ENCODE results near the gene KLC1. TPM values are rescaled to one million over a fixed set of nuclear protein-coding genes. Genes with fewer than 3 reads are reported as not detected.
A peak's percentile ranks its signal among the peaks of the same experiment; 100 is the strongest.

KLC1 gene
- total RNA-seq, 1 experiment from 2014 or later = 306 TPM

DNA sequence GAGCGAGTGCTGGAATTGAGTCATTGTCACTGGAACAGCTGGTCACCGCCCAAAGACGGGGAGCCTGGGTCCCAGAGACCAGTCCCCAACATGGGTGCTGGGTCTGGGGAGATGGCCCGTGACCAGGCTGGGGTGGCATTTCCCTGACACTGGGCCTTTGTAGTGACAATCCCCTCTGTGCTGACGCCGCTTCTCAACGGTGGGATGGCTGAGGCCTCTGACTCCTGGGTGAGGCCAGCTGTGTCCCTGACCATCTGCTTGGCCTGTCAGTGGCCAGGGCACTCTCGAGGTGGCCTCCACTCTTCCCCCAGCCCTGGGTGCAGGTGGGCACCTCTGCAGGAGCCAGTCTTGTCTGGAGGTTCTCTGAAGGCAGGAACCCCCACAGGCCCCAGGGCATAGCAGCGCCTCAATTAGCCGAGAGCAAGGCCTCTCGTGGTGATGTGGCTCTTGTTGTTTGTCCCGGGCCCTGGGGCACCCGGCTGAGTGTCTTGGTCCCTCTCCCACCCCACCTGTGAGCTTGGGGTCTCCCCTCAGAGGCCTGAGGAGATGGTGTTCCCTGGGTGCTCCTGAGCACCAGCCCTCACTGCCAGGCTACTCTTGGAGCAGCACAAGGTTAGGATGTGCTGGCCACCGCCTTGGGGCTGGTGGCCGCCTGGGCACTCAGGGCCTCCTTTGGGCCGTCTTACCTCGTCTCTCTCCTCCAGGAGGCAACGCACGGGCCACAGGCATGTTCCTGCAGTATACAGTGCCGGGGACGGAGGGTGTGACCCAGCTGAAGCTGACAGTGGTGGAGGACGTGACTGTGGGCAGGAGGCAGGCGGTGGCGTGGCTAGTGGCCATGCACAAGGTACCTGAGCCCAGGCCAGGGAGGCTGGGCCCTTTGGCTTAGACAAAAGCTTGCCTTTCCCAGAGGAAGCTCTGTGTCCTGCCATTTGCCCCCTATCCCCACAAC, 103.2 kb downstream of the KLC1 start:
- no peaks in the 10 kb centered on the region for H3K4me1 ChIP-seq (ENCODE audit: insufficient read depth, low read length)
- intact Hi-C loops (cut with micrococcal nuclease) = no loop called here
- DNase-seq (no peak), ATAC-seq (no peak)
- H3K9me2 ChIP-seq (replicated peaks; ENCODE audit: low read length) = no peaks in the 10 kb centered on the region
- H3K36me3 ChIP-seq (ENCODE audit: low read depth, low read length) = peaks cover 3% of the 10 kb centered on the region; the same call in 1 of the 2 replicates
- H3K27me3 ChIP-seq (ENCODE audit: low read length) = no peaks in the 10 kb centered on the region
- no peak overlapping the region for H3K27ac ChIP-seq (ENCODE audit: low read length)
- no peaks in the 10 kb centered on the region for H3K9me3 ChIP-seq (ENCODE audit: low read length)
- no peak overlapping the region for H2AFZ ChIP-seq (ENCODE audit: low read length)
- no peaks in the 10 kb centered on the region for H3K79me2 ChIP-seq (ENCODE audit: low read length)
- ChIA-PET POLR2A (ENCODE audit: unreplicated experiment) (no interaction called here), CTCF (no interaction called here)
- H3K4me3 ChIP-seq (ENCODE audit: low read length) = no peak overlapping the region
- H3K4me2 ChIP-seq (ENCODE audit: low read length) = no peak overlapping the region
- no TSS peak for BruUV-seq (replicated peaks)
- H4K20me1 ChIP-seq (ENCODE audit: low read length) = no peaks in the 10 kb centered on the region
- H3F3A ChIP-seq (ENCODE audit: low read length, unreplicated experiment) = no peaks in the 10 kb centered on the region
- no peak overlapping the region for H3K9ac ChIP-seq (ENCODE audit: low read length)
- TF ChIP-seq, protein P1, sequence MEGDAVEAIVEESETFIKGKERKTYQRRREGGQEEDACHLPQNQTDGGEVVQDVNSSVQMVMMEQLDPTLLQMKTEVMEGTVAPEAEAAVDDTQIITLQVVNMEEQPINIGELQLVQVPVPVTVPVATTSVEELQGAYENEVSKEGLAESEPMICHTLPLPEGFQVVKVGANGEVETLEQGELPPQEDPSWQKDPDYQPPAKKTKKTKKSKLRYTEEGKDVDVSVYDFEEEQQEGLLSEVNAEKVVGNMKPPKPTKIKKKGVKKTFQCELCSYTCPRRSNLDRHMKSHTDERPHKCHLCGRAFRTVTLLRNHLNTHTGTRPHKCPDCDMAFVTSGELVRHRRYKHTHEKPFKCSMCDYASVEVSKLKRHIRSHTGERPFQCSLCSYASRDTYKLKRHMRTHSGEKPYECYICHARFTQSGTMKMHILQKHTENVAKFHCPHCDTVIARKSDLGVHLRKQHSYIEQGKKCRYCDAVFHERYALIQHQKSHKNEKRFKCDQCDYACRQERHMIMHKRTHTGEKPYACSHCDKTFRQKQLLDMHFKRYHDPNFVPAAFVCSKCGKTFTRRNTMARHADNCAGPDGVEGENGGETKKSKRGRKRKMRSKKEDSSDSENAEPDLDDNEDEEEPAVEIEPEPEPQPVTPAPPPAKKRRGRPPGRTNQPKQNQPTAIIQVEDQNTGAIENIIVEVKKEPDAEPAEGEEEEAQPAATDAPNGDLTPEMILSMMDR (conservative IDR thresholded peaks at IDR 0.05; ENCODE audit: low read depth, low read length) = no peak
- TF ChIP-seq EZH2 (IDR thresholded peaks at IDR 0.05; ENCODE audit: low read length, unreplicated experiment) (no peak), EZH2phosphoT487 (IDR thresholded peaks at IDR 0.05; ENCODE audit: borderline replicate concordance, low read length) (no peak)

DNA sequence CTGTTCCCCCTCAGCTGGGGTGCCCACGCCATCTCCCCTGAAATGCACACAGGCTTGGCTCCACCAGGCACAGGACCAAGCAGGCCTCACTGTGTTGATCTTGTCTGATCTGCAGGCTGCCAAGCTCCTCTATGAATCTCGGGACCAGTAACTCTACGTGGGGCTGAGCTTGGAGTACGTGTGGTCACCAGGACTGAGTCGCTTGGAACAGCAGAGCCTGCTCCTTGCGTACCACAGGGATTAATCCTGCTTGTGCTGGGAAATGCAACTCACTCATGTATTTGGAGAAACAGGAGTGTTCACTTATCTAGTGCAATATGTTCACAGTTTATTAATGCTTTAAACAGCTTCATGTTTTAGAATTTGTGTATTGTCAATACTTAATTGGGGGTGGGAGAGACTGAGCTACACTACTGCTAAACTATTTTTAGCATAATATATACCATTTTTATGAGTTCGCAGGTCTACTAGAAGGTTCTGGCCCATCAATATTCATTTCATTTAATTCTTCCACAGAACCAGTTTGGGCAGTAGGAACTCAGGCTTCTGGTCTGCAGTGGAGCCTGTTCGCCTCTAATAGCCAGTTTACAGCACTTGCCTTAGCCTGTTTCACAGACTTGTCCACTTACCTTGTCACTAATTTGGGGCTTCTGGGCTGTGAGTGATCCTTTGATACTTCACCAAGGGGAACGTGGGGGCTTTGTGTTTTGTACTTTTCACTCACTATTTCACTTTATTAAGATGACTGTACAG, 104.0 kb downstream of the KLC1 start:
- POLR2A ChIA-PET (ENCODE audit: unreplicated experiment) = no interaction called here
- TF ChIP-seq, protein P1 (conservative IDR thresholded peaks at IDR 0.05; ENCODE audit: low read depth, low read length) = no peak
- TF ChIP-seq EZH2phosphoT487 (IDR thresholded peaks at IDR 0.05; ENCODE audit: borderline replicate concordance, low read length) = no peak
- no peak for TF ChIP-seq EZH2 (IDR thresholded peaks at IDR 0.05; ENCODE audit: low read length, unreplicated experiment)

More for the DNA sequence above, 104.0 kb downstream of the KLC1 start:
- CTCF ChIA-PET = no interaction called here
- intact Hi-C loops (cut with micrococcal nuclease) = no loop called here
- DNase-seq = no peak
- H3K4me2 ChIP-seq (ENCODE audit: low read length) = no peak overlapping the region
- H4K20me1 ChIP-seq (ENCODE audit: low read length) = no peaks in the 10 kb centered on the region
- H3K9ac ChIP-seq (ENCODE audit: low read length) = no peak overlapping the region
- ATAC-seq = no peak
- BruUV-seq (replicated peaks) = TSS peak; percentile 51
- no peaks in the 10 kb centered on the region for H3K79me2 ChIP-seq (ENCODE audit: low read length)
- H3K4me3 ChIP-seq (ENCODE audit: low read length) = no peak overlapping the region
- no peak overlapping the region for H2AFZ ChIP-seq (ENCODE audit: low read length)
- H3K36me3 ChIP-seq (ENCODE audit: low read depth, low read length) = peaks cover 9% of the 10 kb centered on the region; the same call in 1 of the 2 replicates
- H3K9me2 ChIP-seq (replicated peaks; ENCODE audit: low read length) = no peaks in the 10 kb centered on the region
- H3K4me1 ChIP-seq (ENCODE audit: insufficient read depth, low read length) = no peaks in the 10 kb centered on the region
- H3K27me3 ChIP-seq (ENCODE audit: low read length) = no peaks in the 10 kb centered on the region
- no peak overlapping the region for H3K27ac ChIP-seq (ENCODE audit: low read length)
- no peaks in the 10 kb centered on the region for H3F3A ChIP-seq (ENCODE audit: low read length, unreplicated experiment)
- H3K9me3 ChIP-seq (ENCODE audit: low read length) = no peaks in the 10 kb centered on the region

Measured in PC-3 (cell line).